Measurements from ENCODE around the gene SPATA13. TPM values are rescaled to one million over a fixed set of nuclear protein-coding genes. Genes with fewer than 3 reads are reported as not detected.

Gene SPATA13
- total RNA-seq, 1 experiment from 2014 or later: 21.4 TPM

- Histone ChIP-seq H4K20me1 (ENCODE audit: insufficient read depth) (no peaks in the 10 kb centered on the region), H2AFZ (ENCODE audit: low read depth, low read length, poor library complexity, severe bottlenecking) (no peak overlapping the region), H3K9ac (ENCODE audit: low read length) (no peak overlapping the region), H3K4me1 (ENCODE audit: control insufficient read depth in 1 of 2, insufficient read depth in 2 of 2, low read length in 2 of 2) (no peaks in the 10 kb centered on the region), H3K4me2 (ENCODE audit: low read length) (no peak overlapping the region), H3K36me3 (ENCODE audit: control insufficient read depth in 1 of 2, insufficient read depth in 2 of 2, low read length in 2 of 2) (no peaks in the 10 kb centered on the region), H3K4me3 (replicated peaks in 1 of 2; ENCODE audit: low read depth in 1 of 2, low read length in 2 of 2) (no peak overlapping the region), H3K79me2 (ENCODE audit: insufficient read depth, low read length) (no peaks in the 10 kb centered on the region), H3K27ac (ENCODE audit: low read depth, low read length) (no peak overlapping the region), H3K9me2 (ENCODE audit: insufficient read depth) (no peaks in the 10 kb centered on the region), H3K27me3 (ENCODE audit: insufficient read depth, low read length) (no peaks in the 10 kb centered on the region), H3K9me3 (ENCODE audit: control insufficient read depth in 1 of 2, insufficient read depth in 1 of 2, low read depth in 1 of 2, low read length in 2 of 2) (no peaks in the 10 kb centered on the region)
- ATAC-seq: no peak
- TF ChIP-seq SIN3A (IDR thresholded peaks at IDR 0.05; ENCODE audit: low read depth) (no peak), TCF7L2 (IDR thresholded peaks at IDR 0.05; ENCODE audit: borderline replicate concordance, extremely low read depth, insufficient read depth, insufficient read length) (no peak), SP1 (IDR thresholded peaks at IDR 0.05; ENCODE audit: low read depth) (no peak)
- POLR2A ChIA-PET: no interaction called here
- no peak for DNase-seq (ENCODE audit: low read depth, low spot score)
- CTCF ChIA-PET: no interaction called here
- RAD21 ChIA-PET (ENCODE audit: low non-redundant PET in 1 of 2, low total read pairs in 2 of 2, uncharacterized antibody in 2 of 2, unreplicated experiment in 2 of 2): no interaction called here
- BruUV-seq (replicated peaks): no TSS peak
- intact Hi-C loops (cut with micrococcal nuclease): no loop called here
These were observed 44.4 kb upstream of the SPATA13 start for GRCh38 chr13:24116131-24116530.

- H3K9ac ChIP-seq (ENCODE audit: low read length): no peak overlapping the region
- intact Hi-C loops (cut with micrococcal nuclease): no loop called here
- CTCF ChIA-PET: no interaction called here
- H3K9me2 ChIP-seq (ENCODE audit: insufficient read depth): no peaks in the 10 kb centered on the region
- DNase-seq (ENCODE audit: low read depth, low spot score) (no peak), ATAC-seq (no peak)
- H4K20me1 ChIP-seq (ENCODE audit: insufficient read depth): no peaks in the 10 kb centered on the region
- no peaks in the 10 kb centered on the region for H3K79me2 ChIP-seq (ENCODE audit: insufficient read depth, low read length)
- RAD21 ChIA-PET (ENCODE audit: low non-redundant PET in 1 of 2, low total read pairs in 2 of 2, uncharacterized antibody in 2 of 2, unreplicated experiment in 2 of 2): no interaction called here
- H3K4me2 ChIP-seq (ENCODE audit: low read length): no peak overlapping the region
- no peaks in the 10 kb centered on the region for H3K27me3 ChIP-seq (ENCODE audit: insufficient read depth, low read length)
- BruUV-seq (replicated peaks): no TSS peak
- no peaks in the 10 kb centered on the region for H3K36me3 ChIP-seq (ENCODE audit: control insufficient read depth in 1 of 2, insufficient read depth in 2 of 2, low read length in 2 of 2)
- TF ChIP-seq POLR2AphosphoS5 (IDR thresholded peaks at IDR 0.05; ENCODE audit: low read depth, low read length): no peak
- TF ChIP-seq TCF7L2 (IDR thresholded peaks at IDR 0.05; ENCODE audit: borderline replicate concordance, extremely low read depth, insufficient read depth, insufficient read length): no peak
- no peaks in the 10 kb centered on the region for H3K4me1 ChIP-seq (ENCODE audit: control insufficient read depth in 1 of 2, insufficient read depth in 2 of 2, low read length in 2 of 2)
- H3K9me3 ChIP-seq (ENCODE audit: control insufficient read depth in 1 of 2, insufficient read depth in 1 of 2, low read depth in 1 of 2, low read length in 2 of 2): no peaks in the 10 kb centered on the region
- POLR2A ChIA-PET: no interaction called here
- H3K27ac ChIP-seq (ENCODE audit: low read depth, low read length): no peak overlapping the region
- H3K4me3 ChIP-seq (replicated peaks in 1 of 2; ENCODE audit: low read depth in 1 of 2, low read length in 2 of 2): no peak overlapping the region
- H2AFZ ChIP-seq (ENCODE audit: low read depth, low read length, poor library complexity, severe bottlenecking): no peak overlapping the region
These were observed 41.9 kb upstream of the SPATA13 start for GRCh38 chr13:24118576-24118975.

Measured in HCT116 (cell line).